HepG2 (cell line): ENCODE data around the gene GRM5. TPM values are rescaled to one million over a fixed set of nuclear protein-coding genes. Genes with fewer than 3 reads are reported as not detected.
"Not testable (repeated sequence)": the region's sequence is repeated elsewhere in the genome, so short reads cannot be mapped to it uniquely, and the experiment has no call there.

ENCODE experiments used
- ATAC-seq: fragments of 200-7000 bp; cut with Tn5 transposase; 3 replicates; pipeline ENCODE4 v1.9.1; 2020; ENCODE audit warnings: mild to moderate bottlenecking, moderate library complexity
- BruUV-seq: library from RNA; stranded (reverse); fragments of 400-500 nt; replicated peaks from 2 replicates; lab custom pipeline; 2021; lab: Mats Ljungman, UMichigan
- CTCF ChIA-PET: fragments of 300-600 bp; formaldehyde crosslinking; extraction: SDS; loops from one replicate; lab custom pipeline; 2021; ENCODE audit warnings: low total read pairs, inconsistent platforms, low intra/inter-chr PET ratio; lab: Yijun Ruan, JAX
- POLR2A ChIA-PET: fragments of 350-600 bp; sonication (Branson Sonifier 250); formaldehyde crosslinking; loops from one replicate; lab custom pipeline; 2020; ENCODE audit warnings: antibody characterized with exemption, inconsistent platforms; lab: Yijun Ruan, JAX
- DNase-seq: peaks from one replicate; pipeline ENCODE4 v3.0.0-alpha.2; 2015; ENCODE audit warnings: low spot score
- FAIRE-seq: peaks from 3 replicates; lab custom pipeline; 2011; peaks lifted over from hg19 to GRCh38; lab: Jason Lieb, UNC
- H2AFZ ChIP-seq: one replicate; pipeline ENCODE4 v1.6.1; 2011; ENCODE audit warnings: low read length, inconsistent platforms
- H3K27ac ChIP-seq: fragments of 300-600 bp; 3 replicates; pipeline ENCODE4 v1.8.0; 2011; ENCODE audit warnings: mixed run types, mild to moderate bottlenecking, mixed read lengths, low read length, inconsistent platforms; ENCODE audit not compliant: insufficient read depth; ENCODE audit errors: extremely low read length
- H3K27me3 ChIP-seq, 2 experiments: fragments of 200-600 bp in 1 of 2; 2 replicates in 1 of 2; 3 replicates in 1 of 2; pipeline versions ENCODE4 v1.6.0 to v1.8.0; 2011; ENCODE audit warnings: low read length in 2 of 2, mild to moderate bottlenecking in 2 of 2, moderate library complexity in 2 of 2, inconsistent platforms in 1 of 2; ENCODE audit not compliant: insufficient read depth in 2 of 2, control insufficient read depth in 1 of 2
- H3K36me3 ChIP-seq, 2 experiments: fragments of 200-600 bp in 1 of 2; replicated peaks in 1 of 2; 2 replicates in 1 of 2; 3 replicates in 1 of 2; pipeline versions ENCODE4 v1.5.1 to v1.8.0; 2011; ENCODE audit warnings: low read length in 2 of 2, inconsistent platforms in 1 of 2; ENCODE audit not compliant: insufficient read depth in 2 of 2, control insufficient read depth in 1 of 2
- H3K4me1 ChIP-seq: 2 replicates; pipeline ENCODE4 v1.5.1; 2012; ENCODE audit warnings: low read length, inconsistent platforms; ENCODE audit not compliant: insufficient read depth
- H3K4me2 ChIP-seq: 2 replicates; pipeline ENCODE4 v1.6.0; 2011; ENCODE audit warnings: low read depth, low read length, inconsistent platforms
- H3K4me3 ChIP-seq, 3 experiments: fragments of 200-600 bp in 1 of 3; sonication (generic), shearing (Covaris generic) in 1 of 3; replicated peaks in 1 of 3; 2 replicates each; pipeline ENCODE4 v1.5.1; 2011 to 2016; ENCODE audit warnings: low read length in 3 of 3, inconsistent platforms in 2 of 3, low read depth in 2 of 3, mild to moderate bottlenecking in 2 of 3, control low read depth in 1 of 3, mixed read lengths in 1 of 3; ENCODE audit not compliant: insufficient read depth in 1 of 3
- H3K79me2 ChIP-seq: one replicate; pipeline ENCODE4 v1.6.1; 2011; ENCODE audit warnings: low read length, inconsistent platforms; ENCODE audit not compliant: insufficient read depth
- H3K9ac ChIP-seq: 2 replicates; pipeline ENCODE4 v1.6.0; 2011; ENCODE audit warnings: mild to moderate bottlenecking, low read depth, low read length, inconsistent platforms; ENCODE audit not compliant: insufficient read depth
- H3K9me3 ChIP-seq: 2 replicates; pipeline ENCODE4 v1.5.1; 2012; ENCODE audit warnings: mild to moderate bottlenecking, low read length
- H4K20me1 ChIP-seq: 2 replicates; pipeline ENCODE4 v1.6.0; 2011; ENCODE audit warnings: inconsistent platforms, mild to moderate bottlenecking, low read length, moderate library complexity; ENCODE audit not compliant: insufficient read depth
- WGBS: methylation state at CpG from one replicate; pipeline ENCODE4 v1.1.6; 2017; ENCODE audit warnings: low lambda C conversion rate; 5-methylcytosine and 5-hydroxymethylcytosine counted together
- in situ Hi-C: cut with HindIII; loops from 2 replicates; pipeline ENCODE4 v1.10.0; 2017; ENCODE audit warnings: low pct_unique_long_range_greater_than_20kb; ENCODE audit not compliant: extremely low pct_ligation_motif_present
- intact Hi-C: fragments of 100-400 bp; cut with micrococcal nuclease; formaldehyde crosslinking; loops from one replicate; pipeline ENCODE4 v1.10.0; 2022; ENCODE audit not compliant: unreplicated experiment
- polyA plus RNA-seq, 8 experiments: library from polyadenylated mRNA; depleted of rRNA in 3 of 8; stranded (reverse) in 7 of 8; unstranded in 1 of 8; fragments of >200 nt; fragmentation: Illumina TruSeq in 4 of 8; extraction: Trizol in 4 of 8; gene quantifications; 2 replicates each; pipeline versions ENCODE4 v1.2.1 to v1.2.3, GENCODE V29; 2011 to 2016; ENCODE audit warnings: low read depth in 4 of 8, missing spikeins in 1 of 8, mixed read lengths in 1 of 8; ENCODE audit not compliant: insufficient read depth in 1 of 8
- total RNA-seq, 5 experiments: library from RNA; depleted of rRNA; stranded (reverse); fragments of >200 nt; fragmentation: Illumina TruSeq; extraction: Trizol; gene quantifications; 2 replicates each; pipeline ENCODE4 v1.2.3, GENCODE V29; 2016; ENCODE audit warnings: low read depth in 1 of 5

GRM5 gene
- total and polyA plus RNA-seq, 2 of the 13 experiments (the other 11 are each of a cell fraction or from before 2014, with no cell fraction given): not detected

GRCh38 chr11:88843766-88844426 is 221.9 kb downstream of the GRM5 start:
- ATAC-seq, H3K36me3 ChIP-seq, FAIRE-seq, H3K4me1 ChIP-seq, POLR2A ChIA-PET, DNase-seq, CTCF ChIA-PET, H3K4me2 ChIP-seq, H3K4me3 ChIP-seq, intact Hi-C loops, H3K79me2 ChIP-seq, H3K27me3 ChIP-seq, H3K9me3 ChIP-seq, H3K27ac ChIP-seq, H2AFZ ChIP-seq, in situ Hi-C loops, H4K20me1 ChIP-seq, H3K9ac ChIP-seq, BruUV-seq: not testable (repeated sequence)
- WGBS: 0% methylated on average over 1 of the region's 1 CpG

GRCh38 chr11:88838139-88838538 is 227.6 kb downstream of the GRM5 start:
- ATAC-seq, FAIRE-seq, H3K27ac ChIP-seq, BruUV-seq, CTCF ChIA-PET, H3K36me3 ChIP-seq, H3K27me3 ChIP-seq, H3K4me1 ChIP-seq, H3K79me2 ChIP-seq, DNase-seq, H4K20me1 ChIP-seq, H3K9me3 ChIP-seq, POLR2A ChIA-PET, intact Hi-C loops, H3K9ac ChIP-seq, H3K4me2 ChIP-seq, in situ Hi-C loops, H2AFZ ChIP-seq, H3K4me3 ChIP-seq: not testable (repeated sequence)
- WGBS: 0% methylated on average over 1 of the region's 1 CpG

- H3K9ac ChIP-seq, H3K4me2 ChIP-seq, H2AFZ ChIP-seq, H3K27ac ChIP-seq, H3K9me3 ChIP-seq, in situ Hi-C loops, FAIRE-seq, H3K4me1 ChIP-seq, H3K79me2 ChIP-seq, DNase-seq, POLR2A ChIA-PET, ATAC-seq, H4K20me1 ChIP-seq, BruUV-seq, H3K36me3 ChIP-seq, intact Hi-C loops, CTCF ChIA-PET, H3K27me3 ChIP-seq, H3K4me3 ChIP-seq: not testable (repeated sequence)
- WGBS: 4% methylated on average over 2 of the region's 2 CpGs
Measured at GRCh38 chr11:88835709-88836108, 230.1 kb downstream of the GRM5 start.
